AG04450 (cell line): ENCODE data around the gene FSTL4. TPM values are rescaled to one million over a fixed set of nuclear protein-coding genes. Genes with fewer than 3 reads are reported as not detected.

Experiments
- CTCF ChIA-PET: fragments of 300-600, 350-600 bp; formaldehyde crosslinking; extraction: SDS; loops from one replicate; lab custom pipeline; 2022; ENCODE audit warnings: antibody characterized with exemption, inconsistent platforms; lab: Charles Lee
- POLR2A ChIA-PET: fragments of 350-600 bp; formaldehyde crosslinking; extraction: SDS; loops from one replicate; lab custom pipeline; 2021; ENCODE audit warnings: antibody characterized with exemption, inconsistent platforms; lab: Yijun Ruan, JAX
- DNase-seq: peaks from one replicate; pipeline ENCODE4 v3.0.0-alpha.2; 2011; ENCODE audit warnings: low read depth, low spot score
- H3K27ac ChIP-seq: one replicate; pipeline ENCODE4 v1.5.1; 2012; ENCODE audit warnings: low read depth, low read length, control low read depth
- H3K27me3 ChIP-seq: one replicate; pipeline ENCODE4 v1.6.0; 2012; ENCODE audit warnings: low read length; ENCODE audit not compliant: control insufficient read depth, insufficient read depth
- H3K4me3 ChIP-seq: 2 replicates; pipeline ENCODE4 v1.5.1; 2011; ENCODE audit warnings: mild to moderate bottlenecking, low read depth, low read length, control low read depth
- H3K9me3 ChIP-seq: 2 replicates; pipeline ENCODE4 v1.5.1; 2012; ENCODE audit warnings: low read length; ENCODE audit not compliant: control insufficient read depth, insufficient read depth
- CTCF ChIP-seq: IDR thresholded peaks from 2 replicates; pipeline ENCODE4 v1.5.1; 2011; ENCODE audit warnings: low read depth, low read length, control low read depth, inconsistent platforms
- polyA plus RNA-seq: library from polyadenylated mRNA; depleted of rRNA; stranded (reverse); fragments of >200 nt; gene quantifications from 2 replicates; pipeline ENCODE4 v1.2.3, GENCODE V29; 2011

The FSTL4 gene
- polyA plus RNA-seq, 1 experiment: 0.11 TPM

DNA sequence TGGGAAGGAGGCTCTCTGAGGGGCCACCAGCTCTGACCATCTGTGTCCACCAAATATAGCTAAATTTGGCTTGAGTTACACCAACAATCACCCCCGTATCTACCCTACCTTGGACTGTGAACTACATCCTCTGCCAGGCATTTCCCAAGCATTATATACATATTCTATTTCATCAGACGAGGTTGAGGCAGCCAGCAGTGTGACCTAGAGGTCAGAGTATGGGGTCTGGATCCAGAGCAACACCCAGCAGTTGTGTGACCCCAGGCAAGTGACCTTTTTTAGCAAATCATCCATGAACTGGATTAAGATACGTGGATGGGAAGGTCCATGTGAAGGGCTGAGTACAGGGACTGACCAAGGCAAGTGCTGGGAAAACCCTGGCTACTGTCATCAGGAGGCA, 379.9 kb downstream of the FSTL4 start:
- no peaks in the 10 kb centered on the region; the same call in 1 of the 2 replicates for H3K9me3 ChIP-seq
- H3K27ac ChIP-seq: no peak overlapping the region
- ChIA-PET CTCF (no interaction called here), POLR2A (no interaction called here)
- H3K27me3 ChIP-seq: peaks cover 2% of the 10 kb centered on the region
- DNase-seq: no peak
- no peak for TF ChIP-seq CTCF
- no peak overlapping the region for H3K4me3 ChIP-seq

DNA sequence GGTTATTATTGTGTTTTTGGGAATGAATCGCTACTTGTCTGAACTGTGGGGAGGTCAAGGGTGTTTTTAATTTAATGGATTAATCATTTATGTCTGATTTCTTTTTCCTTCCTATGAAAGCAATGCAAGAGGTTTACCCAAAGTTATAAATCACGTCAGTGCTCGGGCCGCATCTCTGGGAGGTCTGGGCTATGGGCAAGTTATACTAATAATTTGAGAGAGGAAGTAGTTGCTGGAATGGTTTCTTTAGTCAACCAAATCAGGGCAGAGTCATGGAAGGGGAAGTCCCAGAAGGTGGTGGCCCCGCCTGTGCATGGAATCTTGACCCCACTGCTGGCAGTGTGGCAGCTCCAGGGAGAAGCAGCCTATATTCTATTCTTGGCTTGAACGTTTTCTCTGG, 380.3 kb downstream of the FSTL4 start:
- DNase-seq: no peak
- H3K27ac ChIP-seq: no peak overlapping the region
- H3K27me3 ChIP-seq: peaks cover 2% of the 10 kb centered on the region
- H3K9me3 ChIP-seq: no peaks in the 10 kb centered on the region; the same call in 1 of the 2 replicates
- no peak for TF ChIP-seq CTCF
- no peak overlapping the region for H3K4me3 ChIP-seq
- CTCF ChIA-PET: no interaction called here
- POLR2A ChIA-PET: no interaction called here

DNA sequence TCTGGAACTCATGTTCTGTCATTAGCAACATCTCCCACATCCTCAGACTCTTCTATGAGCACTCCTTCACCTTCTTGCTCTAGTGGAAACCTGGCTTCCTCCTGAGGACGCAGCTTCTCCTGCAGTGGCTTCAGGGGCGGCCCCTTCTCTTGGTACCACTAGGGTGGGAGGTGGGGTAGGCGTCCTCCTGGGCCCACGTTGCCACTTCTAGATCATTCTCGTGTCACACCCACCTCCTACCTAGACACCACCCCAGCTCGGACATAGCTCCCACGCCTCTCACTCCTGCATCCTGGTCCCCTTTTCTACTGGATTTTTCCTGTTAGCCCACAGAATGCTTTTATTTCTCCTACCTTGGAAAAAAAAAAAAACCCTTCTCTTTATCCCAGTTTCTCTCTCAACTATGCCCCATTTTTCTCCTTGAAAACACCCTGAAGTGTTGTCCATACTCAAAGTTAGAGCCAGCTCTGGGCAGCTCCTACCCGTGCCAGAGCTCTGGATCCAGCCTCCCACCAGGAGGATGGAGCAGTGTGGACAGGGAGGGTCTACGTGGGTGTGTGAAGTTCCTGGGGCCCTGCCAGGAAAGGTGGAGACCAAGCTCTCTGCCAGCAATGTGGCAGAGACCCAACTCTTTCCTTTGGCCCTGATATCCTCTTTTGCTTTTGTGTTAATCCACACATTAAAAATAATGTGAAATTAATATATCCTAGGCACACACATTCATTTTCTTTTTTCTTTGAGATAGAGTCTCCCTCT, 381.3 kb downstream of the FSTL4 start:
- no peaks in the 10 kb centered on the region; the same call in 1 of the 2 replicates for H3K9me3 ChIP-seq
- ChIA-PET CTCF (no interaction called here), POLR2A (no interaction called here)
- peaks cover 2% of the 10 kb centered on the region for H3K27me3 ChIP-seq
- no peak overlapping the region for H3K4me3 ChIP-seq
- no peak overlapping the region for H3K27ac ChIP-seq
- no peak for TF ChIP-seq CTCF
- no peak for DNase-seq

DNA sequence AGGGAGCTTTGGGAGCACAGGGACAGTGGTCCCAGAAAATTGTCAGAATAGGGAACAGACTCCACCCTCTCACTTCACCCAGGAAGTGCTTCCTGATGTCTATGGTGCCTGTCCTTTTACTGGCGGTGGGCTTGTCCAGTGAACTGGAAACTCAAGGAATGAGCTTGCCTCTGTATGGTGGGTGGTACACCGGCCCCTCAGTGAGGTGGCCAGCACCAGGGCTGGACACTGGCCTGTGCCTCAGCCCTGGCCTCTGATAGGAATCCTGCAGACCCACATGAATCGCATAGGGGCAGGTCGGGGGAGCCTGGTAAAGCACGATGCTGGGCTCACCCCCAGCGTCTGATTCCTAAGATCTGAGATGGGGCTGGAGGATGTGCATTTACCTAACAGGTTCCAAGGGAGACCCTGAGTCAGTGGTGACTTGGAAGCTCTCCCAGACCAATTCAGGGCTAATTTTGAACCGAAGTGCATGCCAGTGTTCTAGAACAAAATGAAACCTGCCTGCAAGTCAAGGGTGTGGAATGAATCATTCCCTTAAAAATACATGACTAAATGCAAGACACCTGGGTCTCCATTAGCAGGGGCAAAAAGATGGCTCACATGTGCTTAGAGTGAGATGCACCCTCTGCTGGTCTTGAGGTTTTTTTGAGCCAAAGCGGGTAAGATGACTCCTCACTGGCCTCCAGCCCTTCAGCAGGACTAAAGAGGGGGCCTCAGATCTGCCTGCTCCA, 382.2 kb downstream of the FSTL4 start:
- TF ChIP-seq CTCF: no peak
- Histone ChIP-seq H3K27ac (no peak overlapping the region), H3K4me3 (no peak overlapping the region), H3K9me3 (no peaks in the 10 kb centered on the region; the same call in 1 of the 2 replicates), H3K27me3 (peaks cover 2% of the 10 kb centered on the region)
- DNase-seq: no peak
- ChIA-PET POLR2A (no interaction called here), CTCF (interaction anchor here (1.0 kb wide), 1 partner anchor 57 kb away, joined by 3 read pairs; no protein-coding TSS in a partner anchor)

- no peak for DNase-seq
- no peak overlapping the region for H3K4me3 ChIP-seq
- ChIA-PET CTCF (interaction anchor here (1.1 kb wide), 1 partner anchor 117 kb away, joined by 3 read pairs; no protein-coding TSS in a partner anchor), POLR2A (no interaction called here)
- no peak for TF ChIP-seq CTCF
- H3K27me3 ChIP-seq: peaks cover 2% of the 10 kb centered on the region
- H3K27ac ChIP-seq: no peak overlapping the region
- H3K9me3 ChIP-seq: no peaks in the 10 kb centered on the region; the same call in 1 of the 2 replicates
Measured at GRCh38 chr5:133228316-133228715, 384.0 kb downstream of the FSTL4 start.
